Large intestine (tissue), 3 donors: ENCODE data around the gene TEAD1. TPM values are rescaled to one million over a fixed set of nuclear protein-coding genes. Genes with fewer than 3 reads are reported as not detected.

ENCODE experiments used
- DNase-seq, 2 donors: peaks; one replicate each; pipeline versions ENCODE4 v3.0.0 to v3.0.0-alpha.2; 2013
- H3K27ac ChIP-seq: one replicate; pipeline ENCODE4 v1.5.1; 2013; ENCODE audit warnings: low read length
- H3K27me3 ChIP-seq: 2 replicates; pipeline ENCODE4 v1.6.1; 2013; ENCODE audit warnings: low read length; ENCODE audit not compliant: control insufficient read depth, insufficient read depth
- H3K36me3 ChIP-seq: 2 replicates; pipeline ENCODE4 v1.6.1; 2013; ENCODE audit warnings: low read length; ENCODE audit not compliant: control insufficient read depth, insufficient read depth
- H3K4me1 ChIP-seq: one replicate; pipeline ENCODE4 v1.6.1; 2013; ENCODE audit warnings: low read length; ENCODE audit not compliant: control insufficient read depth, insufficient read depth
- H3K4me3 ChIP-seq: one replicate; pipeline ENCODE4 v1.5.1; 2013; ENCODE audit warnings: low read length
- H3K9me3 ChIP-seq: one replicate; pipeline ENCODE4 v1.6.1; 2013; ENCODE audit warnings: mild to moderate bottlenecking, low read depth, low read length, moderate library complexity; ENCODE audit not compliant: control insufficient read depth
- WGBS: methylation state at CpG from one replicate; pipeline ENCODE4 v1.1.5; 2013; ENCODE audit warnings: low lambda C conversion rate; ENCODE audit not compliant: insufficient coverage; 5-methylcytosine and 5-hydroxymethylcytosine counted together
- polyA plus RNA-seq: library from polyadenylated mRNA; unstranded; fragments of 120-200 nt; gene quantifications from one replicate; pipeline ENCODE4 v1.2.1, GENCODE V29; 2013

Gene TEAD1
- polyA plus RNA-seq, 1 donor, result 38.7 TPM

DNA sequence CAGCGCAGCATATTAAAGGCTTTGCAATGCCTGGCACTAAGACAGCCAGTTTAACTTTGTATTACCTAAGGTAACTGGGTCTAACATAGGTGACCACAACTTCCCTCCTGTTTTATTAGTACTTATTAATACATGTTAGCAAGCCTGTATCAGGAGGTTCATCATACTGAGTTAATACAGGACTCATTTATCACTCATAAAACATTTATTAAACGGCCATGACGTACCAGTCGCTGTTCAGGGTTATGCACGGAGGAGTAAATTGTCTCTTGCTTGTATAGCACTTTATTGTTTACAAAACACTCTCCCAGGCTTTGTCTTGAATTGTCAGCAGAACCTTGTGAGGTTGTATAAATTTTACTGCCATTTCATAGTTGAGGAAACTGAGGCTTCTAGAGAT lies 55.7 kb downstream of the TEAD1 start:
- no CpG with 5 or more reads among the region's 5 CpGs for WGBS
- H3K36me3 ChIP-seq, result no peaks in the 10 kb centered on the region
- no peak overlapping the region for H3K4me3 ChIP-seq
- no peaks in the 10 kb centered on the region for H3K9me3 ChIP-seq
- no peak overlapping the region for H3K27ac ChIP-seq
- H3K27me3 ChIP-seq, result no peaks in the 10 kb centered on the region
- DNase-seq, result no peak
- H3K4me1 ChIP-seq, result peaks cover 8% of the 10 kb centered on the region

DNA sequence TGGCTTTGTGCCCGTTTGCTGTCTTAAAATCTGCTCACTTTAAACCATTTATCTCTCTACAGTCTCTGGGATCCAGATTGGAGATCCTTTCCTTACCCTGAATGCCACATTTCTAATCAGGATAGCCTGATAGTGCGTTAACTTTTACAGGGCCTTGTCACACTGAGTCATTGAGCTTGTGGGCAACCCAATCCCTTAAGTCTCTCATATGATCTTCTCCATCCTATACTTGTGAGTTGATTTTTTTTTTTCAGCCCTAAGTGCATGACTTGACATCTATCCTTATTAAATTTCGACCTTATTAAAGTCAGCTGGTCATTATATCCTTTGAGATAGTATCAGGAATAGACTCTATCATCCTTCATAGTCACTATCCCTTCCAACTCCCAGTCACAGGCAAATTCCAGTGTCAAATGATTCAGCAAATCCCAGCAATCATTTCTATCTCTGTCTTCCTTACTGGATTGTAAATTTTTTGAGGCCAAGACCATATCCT lies 57.7 kb downstream of the TEAD1 start:
- H3K36me3 ChIP-seq, result no peaks in the 10 kb centered on the region
- no peak overlapping the region for H3K27ac ChIP-seq
- H3K9me3 ChIP-seq, result no peaks in the 10 kb centered on the region
- peaks cover 5% of the 10 kb centered on the region for H3K4me1 ChIP-seq
- no peak for DNase-seq
- WGBS, result 80% methylated on average over 2 of the region's 3 CpGs
- no peaks in the 10 kb centered on the region for H3K27me3 ChIP-seq
- no peak overlapping the region for H3K4me3 ChIP-seq

DNA sequence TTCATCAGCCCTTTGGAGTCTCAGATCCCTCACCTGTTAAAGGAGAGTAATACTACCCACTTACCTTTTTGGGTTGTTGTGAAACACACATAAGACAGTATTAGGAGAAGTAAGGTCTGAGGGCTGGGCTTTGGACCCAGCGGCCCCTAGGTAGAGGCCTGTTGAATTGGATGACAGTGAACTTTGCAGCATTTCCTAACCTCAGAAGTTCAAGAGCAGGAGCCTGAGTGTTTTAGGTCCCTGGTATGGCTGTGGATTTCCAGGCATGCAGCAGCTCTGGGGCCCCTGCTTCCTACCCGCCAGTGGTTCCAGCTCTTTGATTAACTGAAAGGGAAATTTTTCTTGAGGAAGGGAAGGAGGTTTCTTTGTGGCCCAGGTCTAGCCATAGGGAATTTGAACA lies 58.9 kb downstream of the TEAD1 start:
- peak in 1 of 2 donors; percentile 29 for DNase-seq
- WGBS, result no CpG with 5 or more reads among the region's 2 CpGs
- Histone ChIP-seq H3K27ac (no peak overlapping the region), H3K9me3 (no peaks in the 10 kb centered on the region), H3K4me3 (no peak overlapping the region), H3K36me3 (no peaks in the 10 kb centered on the region), H3K4me1 (peaks cover 5% of the 10 kb centered on the region), H3K27me3 (no peaks in the 10 kb centered on the region)

DNA sequence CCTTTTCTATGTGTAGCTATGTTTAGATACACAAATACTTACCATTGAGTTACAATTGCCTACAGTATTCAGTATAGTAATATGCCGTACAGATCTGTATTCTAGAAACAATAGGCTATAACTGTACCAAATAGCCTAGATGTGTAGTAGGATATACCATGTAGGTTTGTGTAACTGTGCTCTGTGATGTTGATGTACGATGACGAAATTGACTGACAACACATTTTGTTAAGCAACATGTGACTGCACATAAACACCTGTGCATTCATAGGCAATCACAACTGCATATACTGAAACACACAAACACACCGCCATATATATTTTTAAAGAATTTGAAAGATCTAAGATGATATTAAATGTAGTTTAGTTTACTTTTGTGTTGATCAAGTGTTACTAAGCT lies 60.4 kb downstream of the TEAD1 start:
- Histone ChIP-seq H3K36me3 (no peaks in the 10 kb centered on the region), H3K27ac (no peak overlapping the region), H3K4me1 (peaks cover 5% of the 10 kb centered on the region), H3K4me3 (no peak overlapping the region), H3K27me3 (no peaks in the 10 kb centered on the region), H3K9me3 (no peaks in the 10 kb centered on the region)
- WGBS, result no CpG with 5 or more reads among the region's 4 CpGs
- no peak for DNase-seq

DNA sequence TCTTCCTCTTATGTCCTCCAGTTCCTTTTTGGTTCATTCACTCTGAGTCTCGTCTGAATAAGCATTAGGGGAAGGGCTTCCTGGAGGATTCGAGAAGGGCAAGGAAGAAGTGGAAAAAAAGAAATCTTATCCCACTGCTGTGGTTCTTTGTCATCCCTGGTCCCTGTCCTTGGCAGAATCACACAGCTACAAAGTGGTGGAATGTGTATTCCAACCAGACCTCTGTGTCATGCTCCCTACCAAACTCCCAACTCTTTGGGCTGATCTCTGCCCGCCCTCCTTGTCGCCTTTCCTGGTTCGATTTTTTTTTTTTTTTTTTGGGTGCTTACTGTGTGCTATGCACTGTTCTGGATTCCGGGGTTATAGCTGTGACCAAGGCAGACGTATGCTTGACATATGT lies 61.0 kb downstream of the TEAD1 start:
- Histone ChIP-seq H3K4me1 (peaks cover 5% of the 10 kb centered on the region), H3K4me3 (no peak overlapping the region), H3K36me3 (no peaks in the 10 kb centered on the region), H3K27me3 (no peaks in the 10 kb centered on the region), H3K9me3 (no peaks in the 10 kb centered on the region), H3K27ac (no peak overlapping the region)
- 100% methylated on average over 2 of the region's 7 CpGs for WGBS
- no peak for DNase-seq

DNA sequence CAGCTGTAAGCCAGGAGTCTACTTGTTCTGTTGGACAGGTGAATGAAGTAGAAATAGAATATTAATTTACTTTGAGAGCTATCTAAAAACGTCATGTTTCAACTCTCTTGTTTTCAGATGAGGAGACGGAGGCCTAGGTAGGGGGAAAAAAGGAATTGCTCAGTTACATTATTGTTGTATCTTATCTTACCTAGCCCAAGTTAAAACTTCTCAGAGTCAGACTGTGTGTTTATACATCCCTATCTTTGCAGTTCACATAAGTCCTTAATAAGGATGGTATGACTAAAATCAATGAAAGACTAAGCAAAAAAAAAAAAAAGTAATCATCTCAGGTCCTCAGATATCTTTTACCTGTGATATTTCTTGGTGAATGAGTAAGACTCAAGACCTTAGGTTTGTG lies 62.8 kb downstream of the TEAD1 start:
- Histone ChIP-seq H3K4me3 (no peak overlapping the region), H3K9me3 (no peaks in the 10 kb centered on the region), H3K27ac (no peak overlapping the region), H3K36me3 (no peaks in the 10 kb centered on the region), H3K27me3 (no peaks in the 10 kb centered on the region), H3K4me1 (peaks cover 5% of the 10 kb centered on the region)
- no CpG with 5 or more reads among the region's 2 CpGs for WGBS
- DNase-seq, result no peak

DNA sequence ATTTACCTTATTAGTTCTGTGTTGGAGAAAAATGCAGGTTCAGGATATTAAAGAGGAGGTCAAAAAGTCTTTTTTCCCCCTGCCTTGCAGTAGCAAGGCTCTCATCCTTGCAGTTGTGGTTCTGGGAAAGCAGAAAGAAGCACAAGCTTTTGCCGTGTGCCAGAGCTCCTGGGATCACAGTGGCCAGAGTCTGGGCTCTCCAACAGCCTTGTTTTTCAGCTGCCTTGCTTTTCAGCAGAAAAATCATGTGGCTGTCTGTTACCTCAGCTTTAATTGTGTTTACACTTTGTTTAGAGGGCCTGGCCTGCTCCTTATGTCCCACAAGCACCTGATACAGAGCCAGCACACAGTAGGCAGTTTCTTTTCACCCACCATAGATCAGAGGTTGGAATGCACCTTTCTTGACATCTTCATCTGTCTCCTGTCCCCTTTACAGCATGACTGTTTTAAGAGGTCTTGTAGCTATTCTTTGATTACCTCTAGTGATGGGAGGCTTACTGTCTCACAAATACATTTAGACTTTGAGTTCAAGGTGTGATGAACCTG lies 67.5 kb downstream of the TEAD1 start:
- Histone ChIP-seq H3K36me3 (no peaks in the 10 kb centered on the region), H3K27ac (no peak overlapping the region), H3K4me1 (peaks cover 4% of the 10 kb centered on the region), H3K4me3 (no peak overlapping the region), H3K9me3 (no peaks in the 10 kb centered on the region), H3K27me3 (no peaks in the 10 kb centered on the region)
- WGBS, result no CpG with 5 or more reads among the region's 1 CpG
- DNase-seq, result no peak

DNA sequence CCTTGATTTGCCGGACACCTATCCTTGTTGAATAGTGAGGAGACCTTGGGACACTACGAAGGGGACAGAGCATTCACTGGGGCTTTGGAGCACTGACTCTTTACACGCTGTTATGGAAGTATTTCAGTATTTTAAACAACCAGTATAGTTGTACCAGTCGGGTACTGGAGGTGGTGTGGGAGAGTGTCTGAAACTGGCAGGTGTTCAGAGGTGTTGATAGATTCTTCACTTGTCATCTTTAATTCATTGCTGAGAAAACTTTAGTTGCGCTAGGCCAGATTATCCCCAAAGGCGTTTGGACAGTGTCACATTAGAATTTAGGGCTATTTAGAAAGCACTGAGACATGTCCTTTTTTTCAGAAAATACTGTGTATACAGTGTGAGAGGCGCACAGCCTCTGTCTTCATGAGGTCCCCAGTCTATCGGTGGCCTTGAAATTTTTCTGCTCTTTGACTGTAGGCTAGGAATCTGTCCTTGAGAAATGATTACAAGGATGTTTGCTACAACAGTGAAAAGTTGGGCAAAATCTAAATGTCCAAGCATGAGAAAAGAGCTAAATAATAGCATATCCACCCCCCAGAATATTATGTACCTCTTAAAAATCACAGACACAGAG lies 69.7 kb downstream of the TEAD1 start:
- DNase-seq, result no peak
- no CpG with 5 or more reads among the region's 8 CpGs for WGBS
- H3K27me3 ChIP-seq, result no peaks in the 10 kb centered on the region
- H3K36me3 ChIP-seq, result no peaks in the 10 kb centered on the region
- no peaks in the 10 kb centered on the region for H3K9me3 ChIP-seq
- no peak overlapping the region for H3K27ac ChIP-seq
- H3K4me1 ChIP-seq, result peaks cover 4% of the 10 kb centered on the region
- no peak overlapping the region for H3K4me3 ChIP-seq

DNA sequence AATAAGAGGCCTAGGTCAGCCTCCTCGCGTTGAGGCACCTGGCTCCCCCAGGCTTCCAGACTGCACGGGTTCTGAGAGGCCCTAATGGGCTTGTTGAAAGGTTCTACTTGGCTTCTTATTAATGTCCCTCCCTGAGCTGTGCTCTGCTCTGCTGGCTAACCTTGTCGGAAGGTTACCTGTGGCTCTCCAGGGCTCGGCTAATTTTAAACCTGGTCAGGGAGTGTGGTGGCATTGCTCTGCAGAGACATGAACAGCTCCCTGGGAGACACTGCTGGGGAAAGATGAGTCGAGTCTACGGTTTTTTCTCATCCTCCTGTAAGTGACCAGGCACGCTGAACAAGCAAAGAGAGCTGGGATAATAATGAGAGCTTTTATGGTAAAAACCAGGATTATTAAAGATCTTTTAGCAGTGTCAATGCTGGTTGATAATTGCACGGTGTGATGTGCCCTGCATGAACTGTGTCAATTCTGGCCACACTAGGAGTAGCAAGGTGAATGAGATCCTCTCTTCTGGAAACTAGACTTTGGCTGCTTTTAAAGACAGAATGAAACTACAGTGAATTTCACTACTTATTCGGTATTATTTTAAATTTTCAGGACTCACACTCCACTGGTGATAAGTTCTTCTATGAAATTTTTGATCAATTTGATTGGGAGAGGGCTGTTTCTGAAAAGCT lies 70.7 kb downstream of the TEAD1 start:
- no peak for DNase-seq
- Histone ChIP-seq H3K9me3 (no peaks in the 10 kb centered on the region), H3K4me3 (no peak overlapping the region), H3K4me1 (peaks cover 4% of the 10 kb centered on the region), H3K27me3 (no peaks in the 10 kb centered on the region), H3K27ac (no peak overlapping the region), H3K36me3 (no peaks in the 10 kb centered on the region)
- WGBS, result no CpG with 5 or more reads among the region's 10 CpGs

DNA sequence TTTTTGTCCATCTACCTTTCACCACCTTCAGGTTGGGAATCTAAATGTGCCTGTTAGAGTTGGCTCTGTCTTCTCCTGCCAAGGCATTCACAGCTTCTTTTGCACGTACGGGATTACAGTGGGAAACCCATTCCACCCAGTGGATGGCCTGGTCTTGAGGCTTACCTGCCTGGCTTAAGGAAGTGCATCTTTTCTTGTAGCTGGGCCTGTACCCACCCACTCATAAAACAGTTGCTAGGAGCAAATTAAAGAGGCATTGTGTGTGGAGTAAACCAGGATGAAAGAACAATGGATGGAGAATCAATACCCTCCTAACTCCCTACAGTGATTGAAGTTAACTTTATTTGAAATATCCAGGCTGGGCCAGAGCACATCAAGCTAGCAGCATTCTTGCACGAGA lies 71.6 kb downstream of the TEAD1 start:
- Histone ChIP-seq H3K4me1 (peaks cover 4% of the 10 kb centered on the region), H3K27ac (no peak overlapping the region), H3K27me3 (no peaks in the 10 kb centered on the region), H3K4me3 (no peak overlapping the region), H3K36me3 (no peaks in the 10 kb centered on the region), H3K9me3 (no peaks in the 10 kb centered on the region)
- WGBS, result no CpG with 5 or more reads among the region's 3 CpGs
- no peak for DNase-seq
